K562 (cell line): Measurements from ENCODE around the gene SSR2. TPM values are rescaled to one million over a fixed set of nuclear protein-coding genes. Genes with fewer than 3 reads are reported as not detected.

Experiments used
- BRF1 ChIP-seq: IDR thresholded peaks from 3 replicates; pipeline ENCODE4 v1.6.1; 2011; ENCODE audit warnings: borderline replicate concordance, mild to moderate bottlenecking; ENCODE audit not compliant: insufficient read length; ENCODE audit errors: extremely low read depth
- CBX5 ChIP-seq: IDR thresholded peaks from 2 replicates; pipeline ENCODE4 v1.6.1; 2014; ENCODE audit warnings: low read depth, borderline replicate concordance
- HBP1 ChIP-seq: fragments of 450-650 bp; formaldehyde crosslinking; IDR thresholded peaks from 2 replicates; pipeline ENCODE4 v1.4.0; 2022; ENCODE audit warnings: missing genetic modification characterization
- HDAC3 ChIP-seq: fragments of 450-650 bp; IDR thresholded peaks from 2 replicates; pipeline ENCODE4 v1.6.1; 2018; ENCODE audit warnings: borderline replicate concordance, mild to moderate bottlenecking, moderate library complexity; ENCODE audit not compliant: partially characterized antibody
- KDM2B ChIP-seq: fragments of 250-450 bp; sonication (Bioruptor Pico); IDR thresholded peaks from 2 replicates; pipeline ENCODE4 v1.8.0; 2021; ENCODE audit warnings: mild to moderate bottlenecking, moderate library complexity
- MCM3 ChIP-seq: fragments of 450-650 bp; IDR thresholded peaks from 2 replicates; pipeline ENCODE4 v1.6.1; 2016
- MNT ChIP-seq, 2 experiments: fragments of 450-650 bp; conservative IDR thresholded peaks; 2 replicates each; pipeline ENCODE4 v1.6.1; 2017; ENCODE audit warnings: mild to moderate bottlenecking in 2 of 2, moderate library complexity in 2 of 2
- MTF1 ChIP-seq: fragments of 250-450 bp; sonication (Bioruptor Pico); IDR thresholded peaks from 2 replicates; pipeline ENCODE4 v1.9.0; 2021; ENCODE audit warnings: moderate library complexity, mild to moderate bottlenecking, inconsistent platforms, borderline replicate concordance
- NR2C1 ChIP-seq, 2 experiments: fragments of 450-650 bp; IDR thresholded peaks; 2 replicates each; pipeline ENCODE4 v1.6.1; 2017; ENCODE audit warnings: mild to moderate bottlenecking in 2 of 2, antibody characterized with exemption in 1 of 2, inconsistent platforms in 1 of 2, missing compliant biosample characterization in 1 of 2, missing genetic modification characterization in 1 of 2
- RBM14 ChIP-seq: fragments of 200-400 bp; formaldehyde crosslinking; IDR thresholded peaks from 2 replicates; pipeline ENCODE4 v1.6.1; 2018; ENCODE audit warnings: low read depth, mild to moderate bottlenecking, low read length, moderate library complexity, borderline replicate concordance; ENCODE audit not compliant: insufficient read depth
- SMARCA5 ChIP-seq: fragments of 450-650 bp; IDR thresholded peaks from 2 replicates; pipeline ENCODE4 v1.6.1; 2016
- TBP ChIP-seq: optimal IDR thresholded peaks from 2 replicates; pipeline ENCODE3; 2011; ENCODE audit warnings: low read depth, low read length, improper control_type of control experiment
- TSC22D4 ChIP-seq: fragments of 450-650 bp; IDR thresholded peaks from 2 replicates; pipeline ENCODE4 v1.6.1; 2016; ENCODE audit warnings: missing genetic modification characterization, missing biosample characterization, control low read depth
- ZNF592 ChIP-seq: fragments of 450-650 bp; IDR thresholded peaks from 2 replicates; pipeline ENCODE4 v1.6.1; 2017; ENCODE audit warnings: antibody characterized with exemption, mild to moderate bottlenecking
- polyA plus RNA-seq, 8 experiments: library from polyadenylated mRNA; depleted of rRNA in 4 of 8; stranded (reverse) in 5 of 8; unstranded in 3 of 8; fragments of >200 nt; fragmentation: Nextera tagmentation in 2 of 8; fragmentation: Illumina TruSeq in 1 of 8; extraction: Ambion mirVana in 2 of 8; extraction: Trizol in 1 of 8; gene quantifications; 2 replicates each; pipeline versions ENCODE4 v1.2.1 to v1.2.3, GENCODE V29; 2011 to 2014; ENCODE audit warnings: inconsistent platforms in 1 of 8, missing spikeins in 1 of 8
- total RNA-seq, 7 experiments: library from RNA; depleted of rRNA in 6 of 7; stranded (reverse); fragments of >200 nt in 6 of 7; fragmentation: Illumina TruSeq in 2 of 7; extraction: Trizol in 2 of 7; gene quantifications; 2 replicates each; pipeline versions ENCODE4 v1.2.1 to v1.2.3, GENCODE V29; 2011 to 2021; ENCODE audit warnings: low replicate concordance in 1 of 7

Gene SSR2
- total and polyA plus RNA-seq, 9 of the 15 experiments (the other 6 are each of a cell fraction or from before 2014, with no cell fraction given): 161 to 411 (median 240) TPM

- TF ChIP-seq HDAC3 (peak; percentile 9), TBP (peak; percentile 32), RBM14 (no peak), NR2C1 (IDR thresholded peaks at IDR 0.05) (peak; percentile 43; the same call in 1 of the 2 replicates), NR2C1 (tag; IDR thresholded peaks at IDR 0.05) (no peak), CBX5 (no peak), ZNF592 (peak; percentile 9; the same call in 1 of the 2 replicates), BRF1 (no peak), MTF1 (CRISPR knock-in tag) (0 out of 2 replicates have a peak, but pooled peaks have one; percentile 36), MNT (conservative IDR thresholded peaks at IDR 0.05) (no peak), HBP1 (CRISPR knock-in tag) (0 out of 2 replicates have a peak, but pooled peaks have one; percentile 30), KDM2B (CRISPR knock-in tag) (no peak), SMARCA5 (peak; percentile 58; the same call in 1 of the 2 replicates), TSC22D4 (tag) (no peak), MCM3 (no peak)
- TF ChIP-seq, all 486 proteins: peak for 24
Measured at GRCh38 chr1:155978973-155979429, 41.8 kb downstream of the SSR2 start (continued).
